K562 (cell line): Measurements from ENCODE around the gene SIRT4. TPM values are rescaled to one million over a fixed set of nuclear protein-coding genes. Genes with fewer than 3 reads are reported as not detected.
A peak's percentile ranks its signal among the peaks of the same experiment; 100 is the strongest.

Experiments used
- ARID1B ChIP-seq: fragments of 450-650 bp; IDR thresholded peaks from 2 replicates; pipeline ENCODE4 v1.6.1; 2016; ENCODE audit warnings: antibody characterized with exemption, mild to moderate bottlenecking, inconsistent platforms
- ASH1L ChIP-seq: fragments of 450-650 bp; IDR thresholded peaks from 2 replicates; pipeline ENCODE4 v1.6.1; 2018; ENCODE audit warnings: borderline replicate concordance, mild to moderate bottlenecking, low read depth; ENCODE audit not compliant: partially characterized antibody
- CBX1 ChIP-seq: sonication (generic); IDR thresholded peaks from 2 replicates; pipeline ENCODE4 v1.6.1; 2016; ENCODE audit warnings: antibody characterized with exemption, low read depth, mild to moderate bottlenecking
- CBX2 ChIP-seq: fragments of 200-600 bp; sonication (generic); IDR thresholded peaks from one replicate; pipeline ENCODE4 v1.6.1; 2012; ENCODE audit warnings: mild to moderate bottlenecking, low read length, inconsistent platforms; ENCODE audit not compliant: insufficient read depth, poor library complexity, severe bottlenecking
- CHD1 ChIP-seq: fragments of 200-600 bp; sonication (generic); IDR thresholded peaks from one replicate; pipeline ENCODE4 v1.6.1; 2012; ENCODE audit warnings: mild to moderate bottlenecking, moderate library complexity, low read length, inconsistent platforms
- CREB3L1 ChIP-seq: fragments of 450-650 bp; IDR thresholded peaks from 2 replicates; pipeline ENCODE4 v1.6.1; 2014; ENCODE audit warnings: low read depth, mild to moderate bottlenecking, moderate library complexity, borderline replicate concordance
- CXXC5 ChIP-seq: fragments of 250-450 bp; sonication (Bioruptor Pico); IDR thresholded peaks from 2 replicates; pipeline ENCODE4 v1.8.0; 2022; ENCODE audit warnings: inconsistent platforms, mild to moderate bottlenecking, moderate library complexity
- E2F3 ChIP-seq: fragments of 250-450 bp; sonication (Bioruptor Pico); IDR thresholded peaks from 2 replicates; pipeline ENCODE4 v1.4.0; 2020; ENCODE audit warnings: mild to moderate bottlenecking
- GTF2B ChIP-seq: IDR thresholded peaks from 2 replicates; pipeline ENCODE4 v1.6.1; 2011; ENCODE audit not compliant: insufficient read length; ENCODE audit errors: extremely low read depth
- KLF13 ChIP-seq: fragments of 450-650 bp; IDR thresholded peaks from 2 replicates; pipeline ENCODE4 v1.6.1; 2016; ENCODE audit warnings: missing genetic modification characterization, low read depth, mild to moderate bottlenecking, missing compliant biosample characterization, moderate library complexity, borderline replicate concordance
- MIER1 ChIP-seq: fragments of 450-650 bp; IDR thresholded peaks from 2 replicates; pipeline ENCODE4 v1.6.1; 2016; ENCODE audit warnings: antibody characterized with exemption, mild to moderate bottlenecking, low read depth
- MYBL2 ChIP-seq, 2 experiments: fragments of 450-650 bp in 1 of 2; sonication (generic) in 1 of 2; formaldehyde crosslinking in 1 of 2; IDR thresholded peaks; 2 replicates each; pipeline versions ENCODE4 v1.6.1 to v1.8.1; 2017 to 2022; ENCODE audit warnings: borderline replicate concordance in 1 of 2, inconsistent platforms in 1 of 2, low read depth in 1 of 2, mild to moderate bottlenecking in 1 of 2, missing genetic modification reagents in 1 of 2, moderate library complexity in 1 of 2
- PCBP2 ChIP-seq: fragments of 200-400 bp; formaldehyde crosslinking; IDR thresholded peaks from 2 replicates; pipeline ENCODE4 v1.6.1; 2018; ENCODE audit warnings: low read length, low read depth, mild to moderate bottlenecking, moderate library complexity; ENCODE audit not compliant: poor library complexity, severe bottlenecking
- RFX5 ChIP-seq: IDR thresholded peaks from 2 replicates; pipeline ENCODE4 v1.6.1; 2011; ENCODE audit warnings: low read depth, mild to moderate bottlenecking, improper control_type of control experiment, low read length
- SMAD3 ChIP-seq: fragments of 450-650 bp; formaldehyde crosslinking; conservative IDR thresholded peaks from 2 replicates; pipeline ENCODE4 v1.4.0; 2020; ENCODE audit warnings: mild to moderate bottlenecking
- SREBF1 ChIP-seq: fragments of 150-350 bp; IDR thresholded peaks from 2 replicates; pipeline ENCODE4 v1.6.1; 2014; ENCODE audit warnings: antibody characterized with exemption, low read depth, low read length, borderline replicate concordance
- ZBTB1 ChIP-seq: sonication (generic); formaldehyde crosslinking; IDR thresholded peaks from 2 replicates; pipeline ENCODE4 v1.8.1; 2023; ENCODE audit warnings: missing genetic modification reagents, low read depth, mild to moderate bottlenecking, borderline replicate concordance
- ZBTB33 ChIP-seq: sonication (generic); formaldehyde crosslinking; IDR thresholded peaks from 2 replicates; pipeline ENCODE4 v1.8.1; 2023; ENCODE audit warnings: mild to moderate bottlenecking, missing genetic modification reagents
- ZNF134 ChIP-seq: fragments of 250-450 bp; sonication (Bioruptor Pico); conservative IDR thresholded peaks from 2 replicates; pipeline ENCODE4 v1.4.0; 2020
- ZNF184 ChIP-seq: sonication (generic); formaldehyde crosslinking; IDR thresholded peaks from 2 replicates; pipeline ENCODE4 v1.5.0; 2020; ENCODE audit warnings: missing genetic modification reagents
- ZNF217 ChIP-seq: sonication (generic); formaldehyde crosslinking; IDR thresholded peaks from 2 replicates; pipeline ENCODE4 v1.8.0; 2022; ENCODE audit warnings: mild to moderate bottlenecking, missing genetic modification reagents
- ZSCAN29 ChIP-seq: fragments of 450-650 bp; IDR thresholded peaks from 2 replicates; pipeline ENCODE4 v1.6.1; 2017
- polyA plus RNA-seq, 8 experiments: library from polyadenylated mRNA; depleted of rRNA in 4 of 8; stranded (reverse) in 5 of 8; unstranded in 3 of 8; fragments of >200 nt; fragmentation: Nextera tagmentation in 2 of 8; fragmentation: Illumina TruSeq in 1 of 8; extraction: Ambion mirVana in 2 of 8; extraction: Trizol in 1 of 8; gene quantifications; 2 replicates each; pipeline versions ENCODE4 v1.2.1 to v1.2.3, GENCODE V29; 2011 to 2014; ENCODE audit warnings: inconsistent platforms in 1 of 8, missing spikeins in 1 of 8
- total RNA-seq, 7 experiments: library from RNA; depleted of rRNA in 6 of 7; stranded (reverse); fragments of >200 nt in 6 of 7; fragmentation: Illumina TruSeq in 2 of 7; extraction: Trizol in 2 of 7; gene quantifications; 2 replicates each; pipeline versions ENCODE4 v1.2.1 to v1.2.3, GENCODE V29; 2011 to 2021; ENCODE audit warnings: low replicate concordance in 1 of 7

SIRT4 gene
- total and polyA plus RNA-seq, 9 of the 15 experiments (the other 6 are each of a cell fraction or from before 2014, with no cell fraction given), result 0.86 to 5.2 (median 2.4) TPM

- TF ChIP-seq GTF2B, result no peak
- TF ChIP-seq ZNF217 (CRISPR knock-in tag), result no peak
- TF ChIP-seq PCBP2, result no peak
- peak; percentile 46; the same call in 1 of the 2 replicates for TF ChIP-seq ZBTB33 (CRISPR knock-in tag)
- TF ChIP-seq MIER1, result peak; percentile 66; the same call in 1 of the 2 replicates
- no peak for TF ChIP-seq MYBL2 (IDR thresholded peaks at IDR 0.05; ENCODE audit: low read depth)
- no peak for TF ChIP-seq MYBL2 (CRISPR knock-in tag; IDR thresholded peaks at IDR 0.05; ENCODE audit: borderline replicate concordance)
- no peak for TF ChIP-seq CBX1
- TF ChIP-seq ZNF134, result no peak
- TF ChIP-seq SMAD3 (CRISPR knock-in tag), result no peak
- peak; percentile 62; the same call in 1 of the 2 replicates for TF ChIP-seq CXXC5 (CRISPR knock-in tag)
- no peak for TF ChIP-seq RFX5
- peak; percentile 56; the same call in 1 of the 2 replicates for TF ChIP-seq SREBF1
- TF ChIP-seq ZSCAN29, result no peak
- TF ChIP-seq CREB3L1, result peak; percentile 89
- no peak for TF ChIP-seq CBX2
- TF ChIP-seq KLF13 (tag), result no peak
- TF ChIP-seq ZBTB1 (CRISPR knock-in tag), result no peak
- TF ChIP-seq ASH1L, result peak; percentile 87
- no peak for TF ChIP-seq E2F3 (CRISPR knock-in tag)
- no peak for TF ChIP-seq ZNF184 (CRISPR knock-in tag)
- no peak for TF ChIP-seq CHD1
- TF ChIP-seq ARID1B, result peak; percentile 70
Measured at GRCh38 chr12:120301962-120302815, at the start of gene SIRT4 (continued).
